Esophagus muscularis mucosa (tissue), 3 donors: Measurements from ENCODE around the gene MAEA.

Source experiments
- EP300 ChIP-seq: sonication (generic); formaldehyde crosslinking; IDR thresholded peaks from one replicate; pipeline ENCODE4 v1.6.1; 2017; ENCODE audit warnings: antibody characterized with exemption
- TF ChIP-seq, protein P1 (sequence below), 3 experiments: fragments of 200-600 bp in 2 of 3; fragments of 450-650 bp in 1 of 3; sonication (generic) in 2 of 3; IDR thresholded peaks; one replicate each; pipeline ENCODE4 v1.5.1; 2017 to 2019; ENCODE audit warnings: antibody characterized with exemption in 3 of 3, mild to moderate bottlenecking in 2 of 3, moderate library complexity in 1 of 3

DNA sequence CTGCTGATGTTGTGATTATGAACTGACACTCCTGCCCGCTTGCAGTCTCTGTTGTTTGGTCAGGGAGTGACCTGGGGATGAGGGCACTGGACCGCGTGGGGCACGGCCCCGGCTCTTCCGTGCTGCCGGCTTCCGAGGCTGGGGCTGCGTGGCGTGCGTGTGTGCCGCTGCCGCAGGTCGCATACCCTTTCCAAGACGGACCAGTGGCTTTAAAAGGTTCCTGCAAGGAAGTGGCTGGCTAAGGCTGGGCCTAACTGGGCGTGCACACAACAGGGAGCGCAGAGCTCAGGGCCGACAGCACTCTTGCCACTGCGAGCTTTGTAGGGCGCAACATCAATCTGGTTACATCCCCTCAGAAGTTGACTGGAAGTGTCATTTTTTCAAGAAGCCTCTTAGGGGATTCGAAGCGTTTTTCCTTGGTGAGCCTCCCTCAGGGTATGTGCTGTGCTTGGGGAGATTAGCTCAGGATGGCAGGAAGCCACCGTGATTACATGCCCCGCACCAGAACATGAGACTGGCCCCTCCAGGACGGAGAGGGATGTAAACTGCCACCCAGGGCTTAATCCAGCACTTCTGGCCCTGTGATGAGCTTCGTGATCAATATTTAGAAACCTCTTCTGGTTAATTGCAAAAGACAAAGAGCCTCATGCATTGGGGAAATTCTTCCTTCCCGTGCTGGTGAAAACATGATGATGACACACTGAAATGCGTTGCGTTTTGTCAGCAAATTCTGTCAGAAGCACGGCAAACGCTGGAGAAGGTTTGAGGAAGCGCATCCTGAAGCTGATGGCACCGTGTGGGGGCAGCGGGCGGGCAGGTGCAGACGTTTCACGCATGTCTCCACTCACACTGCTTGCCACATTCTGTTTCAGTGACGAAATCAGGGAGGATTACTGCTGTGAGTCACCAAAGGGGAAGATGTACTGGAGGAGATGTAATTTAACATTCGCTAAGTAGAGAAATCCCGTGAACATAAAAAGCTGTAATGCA lies 11.1 kb downstream of the MAEA start:
- TF ChIP-seq EP300: no peak
- TF ChIP-seq, protein P1, sequence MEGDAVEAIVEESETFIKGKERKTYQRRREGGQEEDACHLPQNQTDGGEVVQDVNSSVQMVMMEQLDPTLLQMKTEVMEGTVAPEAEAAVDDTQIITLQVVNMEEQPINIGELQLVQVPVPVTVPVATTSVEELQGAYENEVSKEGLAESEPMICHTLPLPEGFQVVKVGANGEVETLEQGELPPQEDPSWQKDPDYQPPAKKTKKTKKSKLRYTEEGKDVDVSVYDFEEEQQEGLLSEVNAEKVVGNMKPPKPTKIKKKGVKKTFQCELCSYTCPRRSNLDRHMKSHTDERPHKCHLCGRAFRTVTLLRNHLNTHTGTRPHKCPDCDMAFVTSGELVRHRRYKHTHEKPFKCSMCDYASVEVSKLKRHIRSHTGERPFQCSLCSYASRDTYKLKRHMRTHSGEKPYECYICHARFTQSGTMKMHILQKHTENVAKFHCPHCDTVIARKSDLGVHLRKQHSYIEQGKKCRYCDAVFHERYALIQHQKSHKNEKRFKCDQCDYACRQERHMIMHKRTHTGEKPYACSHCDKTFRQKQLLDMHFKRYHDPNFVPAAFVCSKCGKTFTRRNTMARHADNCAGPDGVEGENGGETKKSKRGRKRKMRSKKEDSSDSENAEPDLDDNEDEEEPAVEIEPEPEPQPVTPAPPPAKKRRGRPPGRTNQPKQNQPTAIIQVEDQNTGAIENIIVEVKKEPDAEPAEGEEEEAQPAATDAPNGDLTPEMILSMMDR (IDR thresholded peaks at IDR 0.05): no peak
